ENCODE data around the gene TRPM3. TPM values are rescaled to one million over a fixed set of nuclear protein-coding genes. Genes with fewer than 3 reads are reported as not detected.

TRPM3 gene
- total RNA-seq, 1 experiment from 2014 or later: not detected

- no peaks in the 10 kb centered on the region for H3K27me3 Mint-ChIP-seq (ENCODE audit: insufficient read depth, unreplicated experiment)
- POLR2A ChIA-PET: no interaction called here
Measured at GRCh38 chr9:70480405-70480980, 640.9 kb downstream of the TRPM3 start.

GRCh38 chr9:70479880-70480291, 641.5 kb downstream of the TRPM3 start:
- CTCF ChIA-PET: no interaction called here
- no peak overlapping the region for H3K4me3 ChIP-seq (ENCODE audit: low read depth, low read length)
- DNase-seq: no peak
- TF ChIP-seq CTCF (IDR thresholded peaks at IDR 0.05; ENCODE audit: insufficient read depth in 1 of 2, low read depth in 1 of 2, low read length in 1 of 2, severe bottlenecking in 1 of 2, unreplicated experiment in 1 of 2): no peak
- H3K9me3 ChIP-seq: no peaks in the 10 kb centered on the region
- Mint-ChIP-seq H3K4me3 (ENCODE audit: unreplicated experiment) (no peak overlapping the region), H3K36me3 (ENCODE audit: insufficient read depth, unreplicated experiment) (peaks cover 6% of the 10 kb centered on the region), H3K27me3 (ENCODE audit: insufficient read depth, unreplicated experiment) (no peaks in the 10 kb centered on the region), H3K9me3 (ENCODE audit: unreplicated experiment) (no peaks in the 10 kb centered on the region), H3K27ac (ENCODE audit: unreplicated experiment) (no peak overlapping the region), H3K4me1 (ENCODE audit: low read depth, unreplicated experiment) (no peaks in the 10 kb centered on the region)
- intact Hi-C loops (cut with micrococcal nuclease; ENCODE audit: unreplicated experiment): loop anchor here (5.0 kb wide), 2 partner anchors 58 to 122 kb away; no protein-coding TSS in a partner anchor
- no TSS peak for BruUV-seq (replicated peaks)
- no peaks in the 10 kb centered on the region for H3K27me3 ChIP-seq (replicated peaks; ENCODE audit: control insufficient read depth, insufficient read depth, low read length)
- POLR2A ChIA-PET: no interaction called here
- H3K4me1 ChIP-seq: no peaks in the 10 kb centered on the region
- H3K36me3 ChIP-seq (ENCODE audit: control insufficient read depth, insufficient read depth, low read length): no peaks in the 10 kb centered on the region

More at GRCh38 chr9:70480405-70480980, 640.9 kb downstream of the TRPM3 start:
- H3K9me3 ChIP-seq: no peaks in the 10 kb centered on the region
- H3K9me3 Mint-ChIP-seq (ENCODE audit: unreplicated experiment): no peaks in the 10 kb centered on the region
- no peaks in the 10 kb centered on the region for H3K4me1 ChIP-seq
- no peak overlapping the region for H3K4me3 Mint-ChIP-seq (ENCODE audit: unreplicated experiment)
- H3K4me3 ChIP-seq (ENCODE audit: low read depth, low read length): no peak overlapping the region
- no peaks in the 10 kb centered on the region for H3K4me1 Mint-ChIP-seq (ENCODE audit: low read depth, unreplicated experiment)
- H3K36me3 ChIP-seq (ENCODE audit: control insufficient read depth, insufficient read depth, low read length): no peaks in the 10 kb centered on the region
- DNase-seq: no peak
- no TSS peak for BruUV-seq (replicated peaks)
- CTCF ChIA-PET: no interaction called here
- TF ChIP-seq CTCF (IDR thresholded peaks at IDR 0.05; ENCODE audit: insufficient read depth in 1 of 2, low read depth in 1 of 2, low read length in 1 of 2, severe bottlenecking in 1 of 2, unreplicated experiment in 1 of 2): no peak
- peaks cover 6% of the 10 kb centered on the region for H3K36me3 Mint-ChIP-seq (ENCODE audit: insufficient read depth, unreplicated experiment)
- H3K27me3 ChIP-seq (replicated peaks; ENCODE audit: control insufficient read depth, insufficient read depth, low read length): no peaks in the 10 kb centered on the region
- H3K27ac Mint-ChIP-seq (ENCODE audit: unreplicated experiment): no peak overlapping the region
- intact Hi-C loops (cut with micrococcal nuclease; ENCODE audit: unreplicated experiment): loop anchor here (5.0 kb wide), 2 partner anchors 58 to 122 kb away; no protein-coding TSS in a partner anchor

Small RNA genes lying within 50 kb of the gene (microRNA-seq; reads per million reads assigned to microRNA genes)
- 0.74 reads per million for gene MIR204
